Measurements from ENCODE around the gene CARD10.

- TF ChIP-seq JUND (IDR thresholded peaks at IDR 0.05) = no peak
- no peak for TF ChIP-seq CTCF (IDR thresholded peaks at IDR 0.05; ENCODE audit: low read depth, low read length, missing input control)
Observed at GRCh38 chr22:37469416-37470086, 49.7 kb downstream of the CARD10 start.

Data from liver (tissue), 3 donors.